IMR-90 (cell line): ENCODE measurements around the gene TNPO2. TPM values are rescaled to one million over a fixed set of nuclear protein-coding genes. Genes with fewer than 3 reads are reported as not detected.

ENCODE experiments used
- ATAC-seq: fragments of 200-7000 bp; cut with Tn5 transposase; 2 replicates; pipeline ENCODE4 v1.9.1; 2020; ENCODE audit warnings: low read depth, mild to moderate bottlenecking, moderate library complexity
- BruUV-seq: library from RNA; stranded (reverse); fragments of 400-500 nt; replicated peaks from 2 replicates; lab custom pipeline; 2021; lab: Mats Ljungman, UMichigan
- CTCF ChIA-PET: fragments of 300-600 bp; formaldehyde crosslinking; extraction: SDS; loops from one replicate; lab custom pipeline; 2021; ENCODE audit warnings: antibody characterized with exemption; lab: Yijun Ruan, JAX
- POLR2A ChIA-PET: fragments of 300-600 bp; sonication (Branson Sonifier 250); formaldehyde crosslinking; loops from one replicate; lab custom pipeline; 2022; ENCODE audit warnings: antibody characterized with exemption; ENCODE audit not compliant: unreplicated experiment; lab: Charles Lee
- DNase-seq: peaks from one replicate; pipeline ENCODE4 v3.0.0; 2013
- H2AFZ ChIP-seq: replicated peaks from 2 replicates; pipeline ENCODE3; 2013; ENCODE audit warnings: low read length, mild to moderate bottlenecking; ENCODE audit not compliant: poor library complexity
- H2AK5ac ChIP-seq: 2 replicates; pipeline ENCODE4 v1.6.1; 2013; ENCODE audit warnings: low read depth, low read length, inconsistent platforms
- H2AK9ac ChIP-seq: replicated peaks from 2 replicates; pipeline ENCODE3; 2013; ENCODE audit warnings: mild to moderate bottlenecking, low read depth, low read length, moderate library complexity; ENCODE audit not compliant: poor library complexity
- H2BK120ac ChIP-seq: 2 replicates; pipeline ENCODE4 v1.6.1; 2013; ENCODE audit warnings: low read depth, low read length, inconsistent platforms
- H2BK15ac ChIP-seq: 3 replicates; pipeline ENCODE4 v1.6.1; 2013; ENCODE audit warnings: low read depth, low read length, inconsistent platforms
- H2BK20ac ChIP-seq: 2 replicates; pipeline ENCODE4 v1.6.1; 2013; ENCODE audit warnings: low read depth, mild to moderate bottlenecking, inconsistent platforms, low read length, moderate library complexity
- H2BK5ac ChIP-seq: 2 replicates; pipeline ENCODE4 v1.6.1; 2013; ENCODE audit warnings: mild to moderate bottlenecking, low read depth, low read length, inconsistent platforms; ENCODE audit not compliant: poor library complexity, severe bottlenecking
- H3K14ac ChIP-seq: replicated peaks from 2 replicates; pipeline ENCODE4 v1.6.1; 2013; ENCODE audit warnings: low read depth, low read length, inconsistent platforms
- H3K18ac ChIP-seq: 2 replicates; pipeline ENCODE4 v1.6.1; 2013; ENCODE audit warnings: low read depth, low read length, control low read depth
- H3K23ac ChIP-seq: 2 replicates; pipeline ENCODE4 v1.6.1; 2013; ENCODE audit warnings: low read depth, low read length, inconsistent platforms
- H3K27ac ChIP-seq: 2 replicates; pipeline ENCODE4 v1.5.1; 2013; ENCODE audit warnings: mild to moderate bottlenecking, control low read depth, low read length; ENCODE audit not compliant: insufficient read depth
- H3K27me3 ChIP-seq: 2 replicates; pipeline ENCODE4 v1.6.1; 2013; ENCODE audit warnings: low read length; ENCODE audit not compliant: control insufficient read depth, insufficient read depth
- H3K36me3 ChIP-seq: 2 replicates; pipeline ENCODE4 v1.6.1; 2013; ENCODE audit warnings: low read length, mixed read lengths; ENCODE audit not compliant: control insufficient read depth, insufficient read depth
- H3K4ac ChIP-seq: 2 replicates; pipeline ENCODE4 v1.6.1; 2013; ENCODE audit warnings: low read depth, low read length, inconsistent platforms
- H3K4me1 ChIP-seq: 2 replicates; pipeline ENCODE4 v1.6.1; 2013; ENCODE audit warnings: low read length, mixed read lengths; ENCODE audit not compliant: control insufficient read depth, insufficient read depth
- H3K4me2 ChIP-seq: 2 replicates; pipeline ENCODE4 v1.6.1; 2013; ENCODE audit warnings: low read depth, mild to moderate bottlenecking, control low read depth, low read length, moderate library complexity
- H3K4me3 ChIP-seq: 2 replicates; pipeline ENCODE4 v1.5.1; 2013; ENCODE audit warnings: low read depth, mild to moderate bottlenecking, control low read depth, low read length, moderate library complexity; ENCODE audit not compliant: insufficient read depth
- H3K56ac ChIP-seq: 2 replicates; pipeline ENCODE4 v1.6.1; 2013; ENCODE audit warnings: low read length, inconsistent platforms; ENCODE audit not compliant: insufficient read depth; ENCODE audit errors: extremely low read depth
- H3K79me1 ChIP-seq, 2 experiments: 2 replicates each; pipeline ENCODE4 v1.6.1; 2013; ENCODE audit warnings: low read length in 2 of 2, inconsistent platforms in 1 of 2, low read depth in 1 of 2
- H3K9ac ChIP-seq: 2 replicates; pipeline ENCODE4 v1.6.1; 2013; ENCODE audit warnings: low read depth, low read length, control low read depth
- H3K9me1 ChIP-seq: 2 replicates; pipeline ENCODE4 v1.6.1; 2013; ENCODE audit warnings: low read length, inconsistent platforms; ENCODE audit not compliant: insufficient read depth
- H3K9me3 ChIP-seq: 2 replicates; pipeline ENCODE4 v1.6.1; 2013; ENCODE audit warnings: low read length; ENCODE audit not compliant: control insufficient read depth, insufficient read depth
- H4K20me1 ChIP-seq: 2 replicates; pipeline ENCODE4 v1.6.1; 2013; ENCODE audit warnings: low read length, inconsistent platforms; ENCODE audit not compliant: insufficient read depth
- H4K5ac ChIP-seq: 2 replicates; pipeline ENCODE4 v1.6.1; 2013; ENCODE audit warnings: mild to moderate bottlenecking, low read depth, low read length, control low read depth
- H4K8ac ChIP-seq, 2 experiments: 2 replicates each; pipeline ENCODE4 v1.6.1; 2013; ENCODE audit warnings: low read depth in 2 of 2, low read length in 2 of 2, control low read depth in 1 of 2, inconsistent platforms in 1 of 2
- H4K91ac ChIP-seq: 2 replicates; pipeline ENCODE4 v1.6.1; 2013; ENCODE audit warnings: low read depth, low read length, inconsistent platforms; ENCODE audit not compliant: insufficient read depth
- BHLHE40 ChIP-seq: fragments of 150-350 bp; IDR thresholded peaks from 2 replicates; pipeline ENCODE4 v1.6.1; 2016; ENCODE audit warnings: mild to moderate bottlenecking, low read depth, low read length
- CEBPB ChIP-seq: IDR thresholded peaks from 2 replicates; pipeline ENCODE4 v1.6.1; 2012; ENCODE audit warnings: low read depth, low read length, improper control_type of control experiment
- CHD1 ChIP-seq: IDR thresholded peaks from 2 replicates; pipeline ENCODE4 v1.6.1; 2012; ENCODE audit warnings: low read depth, low read length, improper control_type of control experiment
- CTCF ChIP-seq: conservative IDR thresholded peaks from 2 replicates; pipeline ENCODE4 v1.5.1; 2012; ENCODE audit warnings: mild to moderate bottlenecking, low read depth, low read length, improper control_type of control experiment
- ELK1 ChIP-seq: fragments of 150-350 bp; IDR thresholded peaks from 2 replicates; pipeline ENCODE4 v1.6.1; 2016; ENCODE audit warnings: low read depth, mild to moderate bottlenecking, low read length, moderate library complexity, borderline replicate concordance
- FOS ChIP-seq: fragments of 150-350 bp; IDR thresholded peaks from 2 replicates; pipeline ENCODE4 v1.6.1; 2016; ENCODE audit warnings: low read depth, low read length
- MAFK ChIP-seq: IDR thresholded peaks from 2 replicates; pipeline ENCODE4 v1.6.1; 2012; ENCODE audit warnings: low read depth, low read length, improper control_type of control experiment
- MAZ ChIP-seq: IDR thresholded peaks from 2 replicates; pipeline ENCODE4 v1.6.1; 2012; ENCODE audit warnings: low read depth, mild to moderate bottlenecking, low read length, improper control_type of control experiment, moderate library complexity, borderline replicate concordance
- MXI1 ChIP-seq: IDR thresholded peaks from 2 replicates; pipeline ENCODE4 v1.6.1; 2012; ENCODE audit warnings: low read depth, mild to moderate bottlenecking, low read length, moderate library complexity, borderline replicate concordance
- NFE2L2 ChIP-seq: fragments of 150-350 bp; IDR thresholded peaks from 2 replicates; pipeline ENCODE4 v1.6.1; 2016; ENCODE audit warnings: low read depth, mild to moderate bottlenecking, low read length
- POLR2A ChIP-seq: IDR thresholded peaks from 2 replicates; pipeline ENCODE4 v1.6.1; 2012; ENCODE audit warnings: mild to moderate bottlenecking, low read depth, low read length
- RAD21 ChIP-seq: IDR thresholded peaks from 2 replicates; pipeline ENCODE4 v1.6.1; 2012; ENCODE audit warnings: low read length, improper control_type of control experiment
- RCOR1 ChIP-seq: IDR thresholded peaks from 2 replicates; pipeline ENCODE4 v1.6.1; 2012; ENCODE audit warnings: mild to moderate bottlenecking, low read length, improper control_type of control experiment; ENCODE audit not compliant: insufficient replicate concordance
- RFX5 ChIP-seq: IDR thresholded peaks from 2 replicates; pipeline ENCODE4 v1.8.0; 2012; ENCODE audit warnings: low read depth, mild to moderate bottlenecking, low read length, moderate library complexity
- SMC3 ChIP-seq: fragments of 150-350 bp; IDR thresholded peaks from 2 replicates; pipeline ENCODE4 v1.6.1; 2016; ENCODE audit warnings: low read depth, mild to moderate bottlenecking, antibody characterized with exemption, low read length, moderate library complexity
- USF2 ChIP-seq: fragments of 150-350 bp; IDR thresholded peaks from 2 replicates; pipeline ENCODE4 v1.6.1; 2017; ENCODE audit warnings: mild to moderate bottlenecking, antibody characterized with exemption, low read length, low read depth
- WGBS, 2 experiments: methylation state at CpG; one replicate each; pipeline versions ENCODE4 v1.1.5 to v1.1.7; 2013; ENCODE audit warnings: missing lambda C conversion rate in 2 of 2; ENCODE audit not compliant: insufficient read length in 1 of 2; ENCODE audit errors: extremely low coverage in 2 of 2; 5-methylcytosine and 5-hydroxymethylcytosine counted together
- dilution Hi-C: fragments of 300-500 bp; cut with HindIII; formaldehyde crosslinking; loops from one replicate; pipeline ENCODE4 v1.14.3; 2018; ENCODE audit warnings: low sequenced_read_pairs; ENCODE audit not compliant: unreplicated experiment
- in situ Hi-C: fragments of 300-500 bp; cut with MboI; formaldehyde crosslinking; loops from 3 replicates; pipeline ENCODE4 v1.14.3; 2019; ENCODE audit warnings: low sequenced_read_pairs, inconsistent platforms, mixed read lengths
- intact Hi-C: fragments of 100-400 bp; cut with micrococcal nuclease; formaldehyde crosslinking; loops from 2 replicates; pipeline ENCODE4 v1.10.0; 2022
- polyA plus RNA-seq, 3 experiments: library from polyadenylated mRNA; depleted of rRNA; stranded (reverse); fragments of >200 nt; gene quantifications; 2 replicates each; pipeline ENCODE4 v1.2.3, GENCODE V29; 2012; ENCODE audit warnings: low replicate concordance in 1 of 3
- total RNA-seq: library from RNA; depleted of rRNA; stranded (reverse); fragments of >200 nt; gene quantifications from 2 replicates; pipeline ENCODE4 v1.2.3, GENCODE V29; 2012

TNPO2 gene
- total and polyA plus RNA-seq, 2 of the 4 experiments (the other 2 are of a cell fraction), result 36.0 to 77.2 TPM

GRCh38 chr19:12767150-12767549 is 43.4 kb upstream of the TNPO2 start:
- no peak overlapping the region for H2BK20ac ChIP-seq
- no peak overlapping the region for H2AK9ac ChIP-seq
- H3K4me2 ChIP-seq, result no peak overlapping the region
- no peak overlapping the region for H3K27ac ChIP-seq
- dilution Hi-C loops (no loop called here), intact Hi-C loops (loop anchor here (2.0 kb wide), 1 partner anchor 80 kb away; no protein-coding TSS in a partner anchor), in situ Hi-C loops (loop anchor here (5.0 kb wide), 1 partner anchor 35 kb away; the partner anchor contains the start of genes PRDX2 and THSD8)
- H3K9me3 ChIP-seq, result no peaks in the 10 kb centered on the region
- H2AK5ac ChIP-seq, result no peak overlapping the region
- no peaks in the 10 kb centered on the region for H3K4me1 ChIP-seq
- H4K8ac ChIP-seq, result no peak overlapping the region
- TF ChIP-seq CHD1 (no peak), SMC3 (no peak), POLR2A (no peak), RFX5 (no peak), MAZ (no peak), FOS (no peak), CEBPB (no peak), NFE2L2 (no peak), RAD21 (no peak), MAFK (no peak), MXI1 (no peak), RCOR1 (no peak), CTCF (no peak), USF2 (no peak), ELK1 (no peak), BHLHE40 (no peak)
- H3K9me1 ChIP-seq, result no peaks in the 10 kb centered on the region
- no peak overlapping the region for H3K14ac ChIP-seq
- CTCF ChIA-PET, result interaction anchor here (1.3 to 2.5 kb wide), 2 partner anchors 10 to 80 kb away, joined by 11 to 35 read pairs; no protein-coding TSS in a partner anchor
- H3K9ac ChIP-seq, result no peak overlapping the region
- no peak overlapping the region for H2AFZ ChIP-seq
- no peak overlapping the region for H3K18ac ChIP-seq
- ATAC-seq (no peak), DNase-seq (no peak)
- no peak overlapping the region for H3K4ac ChIP-seq
- no peak overlapping the region for H3K4me3 ChIP-seq
- no peak overlapping the region for H2BK120ac ChIP-seq
- peaks cover 5% of the 10 kb centered on the region; the same call in 1 of the 2 replicates for H4K20me1 ChIP-seq
- H3K23ac ChIP-seq, result no peak overlapping the region
- no peak overlapping the region for H2BK5ac ChIP-seq
- peaks cover 9% of the 10 kb centered on the region for H3K36me3 ChIP-seq
- no peaks in the 10 kb centered on the region for H3K79me1 ChIP-seq
- no peak overlapping the region for H3K56ac ChIP-seq
- no peak overlapping the region for H2BK15ac ChIP-seq
- WGBS, 2 experiments, result 90% methylated on average over 4 of the region's 11 CpGs; no CpG with 5 or more reads in 1 of the 2 experiments
- H4K91ac ChIP-seq, result no peak overlapping the region
- H4K5ac ChIP-seq, result no peak overlapping the region
- BruUV-seq, result no TSS peak
- H3K27me3 ChIP-seq, result no peaks in the 10 kb centered on the region
- POLR2A ChIA-PET, result no interaction called here
